WTC11 (cell line): Measurements from ENCODE around the gene GTF3C6.

Source experiments
- CBFB ChIP-seq: sonication (generic); formaldehyde crosslinking; IDR thresholded peaks from 2 replicates; pipeline ENCODE4 v1.8.1; 2022; ENCODE audit warnings: mild to moderate bottlenecking, low read depth, missing genetic modification reagents
- ZNF416 ChIP-seq: fragments of 250-450 bp; sonication (Bioruptor Pico); IDR thresholded peaks from 2 replicates; pipeline ENCODE4 v1.9.0; 2021; ENCODE audit warnings: mild to moderate bottlenecking, inconsistent platforms
- TF ChIP-seq, protein P1 (sequence below): fragments of 200-600 bp; IDR thresholded peaks from 2 replicates; pipeline ENCODE4 v1.8.0; 2022; ENCODE audit warnings: antibody characterized with exemption
- TF ChIP-seq, protein P2 (sequence below): sonication (generic); formaldehyde crosslinking; IDR thresholded peaks from 2 replicates; pipeline ENCODE4 v1.8.1; 2023; ENCODE audit warnings: mild to moderate bottlenecking, missing genetic modification reagents, moderate library complexity

DNA sequence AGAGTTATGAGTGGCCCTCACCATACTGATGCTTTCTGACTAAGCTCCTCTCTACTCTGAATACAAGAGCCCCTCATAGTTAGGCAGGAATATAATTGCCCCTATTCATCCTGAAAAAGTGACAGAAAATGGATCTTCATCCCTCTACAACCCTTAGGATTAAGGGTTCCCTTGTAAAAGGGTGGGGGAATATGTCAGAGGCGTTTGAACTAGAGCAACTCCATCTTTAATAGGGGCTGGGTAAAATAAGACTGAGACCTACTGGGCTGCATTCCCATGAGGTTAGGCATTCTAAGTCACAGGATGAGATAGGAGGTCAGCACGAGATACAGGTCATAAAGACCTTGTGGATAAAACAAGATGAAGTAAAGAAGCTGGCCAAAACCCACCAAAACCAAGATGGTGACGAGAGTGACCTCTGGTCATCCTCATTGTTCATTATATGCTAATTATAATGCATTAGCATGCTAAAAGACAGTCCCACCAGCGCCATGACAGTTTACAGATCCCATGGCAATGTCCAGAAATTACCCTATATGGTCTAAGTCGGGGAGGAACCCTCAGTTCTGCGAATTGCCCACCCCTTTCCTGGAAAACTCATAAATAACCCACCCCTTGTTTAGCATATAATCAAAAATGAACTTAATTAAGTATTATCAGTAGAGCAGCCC, 4.7 kb upstream of the GTF3C6 start:
- TF ChIP-seq, protein P1, sequence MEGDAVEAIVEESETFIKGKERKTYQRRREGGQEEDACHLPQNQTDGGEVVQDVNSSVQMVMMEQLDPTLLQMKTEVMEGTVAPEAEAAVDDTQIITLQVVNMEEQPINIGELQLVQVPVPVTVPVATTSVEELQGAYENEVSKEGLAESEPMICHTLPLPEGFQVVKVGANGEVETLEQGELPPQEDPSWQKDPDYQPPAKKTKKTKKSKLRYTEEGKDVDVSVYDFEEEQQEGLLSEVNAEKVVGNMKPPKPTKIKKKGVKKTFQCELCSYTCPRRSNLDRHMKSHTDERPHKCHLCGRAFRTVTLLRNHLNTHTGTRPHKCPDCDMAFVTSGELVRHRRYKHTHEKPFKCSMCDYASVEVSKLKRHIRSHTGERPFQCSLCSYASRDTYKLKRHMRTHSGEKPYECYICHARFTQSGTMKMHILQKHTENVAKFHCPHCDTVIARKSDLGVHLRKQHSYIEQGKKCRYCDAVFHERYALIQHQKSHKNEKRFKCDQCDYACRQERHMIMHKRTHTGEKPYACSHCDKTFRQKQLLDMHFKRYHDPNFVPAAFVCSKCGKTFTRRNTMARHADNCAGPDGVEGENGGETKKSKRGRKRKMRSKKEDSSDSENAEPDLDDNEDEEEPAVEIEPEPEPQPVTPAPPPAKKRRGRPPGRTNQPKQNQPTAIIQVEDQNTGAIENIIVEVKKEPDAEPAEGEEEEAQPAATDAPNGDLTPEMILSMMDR, result no peak
- TF ChIP-seq ZNF416 (CRISPR knock-in tag) (no peak), CBFB (CRISPR knock-in tag) (no peak)
- TF ChIP-seq, protein P2, sequence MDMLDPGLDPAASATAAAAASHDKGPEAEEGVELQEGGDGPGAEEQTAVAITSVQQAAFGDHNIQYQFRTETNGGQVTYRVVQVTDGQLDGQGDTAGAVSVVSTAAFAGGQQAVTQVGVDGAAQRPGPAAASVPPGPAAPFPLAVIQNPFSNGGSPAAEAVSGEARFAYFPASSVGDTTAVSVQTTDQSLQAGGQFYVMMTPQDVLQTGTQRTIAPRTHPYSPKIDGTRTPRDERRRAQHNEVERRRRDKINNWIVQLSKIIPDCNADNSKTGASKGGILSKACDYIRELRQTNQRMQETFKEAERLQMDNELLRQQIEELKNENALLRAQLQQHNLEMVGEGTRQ (CRISPR knock-in tag), result no peak
